ENCODE results near the gene MLANA. TPM values are rescaled to one million over a fixed set of nuclear protein-coding genes. Genes with fewer than 3 reads are reported as not detected.
A peak's percentile ranks its signal among the peaks of the same experiment; 100 is the strongest.

The MLANA gene
- total and polyA plus RNA-seq, 10 of the 15 experiments (the other 5 are each of a cell fraction or from before 2014, with no cell fraction given), result 0.11 to 0.26 (median 0.13) TPM; not detected in 6

GRCh38 chr9:5869315-5870019 lies 21.2 kb upstream of the MLANA start:
- H3K4me2 ChIP-seq (ENCODE audit: control insufficient read depth, insufficient read depth), result no peak overlapping the region
- H3K9me3 ChIP-seq (replicated peaks; ENCODE audit: control insufficient read depth, insufficient read depth, low read length), result no peaks in the 10 kb centered on the region
- no peak overlapping the region for H3K9ac ChIP-seq (ENCODE audit: control insufficient read depth, insufficient read depth, low read length)
- no peaks in the 10 kb centered on the region for H3K36me3 ChIP-seq (ENCODE audit: control insufficient read depth in 2 of 2, insufficient read depth in 2 of 2, low read length in 1 of 2)
- intact Hi-C loops (cut with micrococcal nuclease; ENCODE audit: unreplicated experiment) (no loop called here), in situ Hi-C loops (cut with MboI) (no loop called here)
- no peaks in the 10 kb centered on the region for H3K79me2 ChIP-seq (ENCODE audit: control insufficient read depth, insufficient read depth, low read length)
- FAIRE-seq (no peak), DNase-seq (ENCODE audit: low read depth, low spot score) (no peak), ATAC-seq (peak; percentile 69)
- ChIA-PET SMC1A (ENCODE audit: uncharacterized antibody, unreplicated experiment) (interaction anchor here (0.5 to 2.7 kb wide), 16 partner anchors 11 to 436 kb away, joined by 3 to 12 read pairs (median 4); partner anchors contain the start of gene ERMP1), POLR2A (interaction anchor here (1.0 to 1.1 kb wide), 2 partner anchors 12 to 36 kb away, joined by 3 to 4 read pairs; partner anchors contain the start of gene ERMP1), RAD21 (ENCODE audit: unreplicated experiment) (interaction anchor here (0.5 to 1.2 kb wide), 3 partner anchors 8 to 25 kb away, joined by 3 to 4 read pairs (median 3); no protein-coding TSS in a partner anchor), CTCF (interaction anchor here (0.7 to 2.6 kb wide), 13 partner anchors 9 to 106 kb away, joined by 3 to 10 read pairs (median 5); no protein-coding TSS in a partner anchor)
- peak in 2 of 3 experiments; percentile 57 to 65; a peak in 5 of 6 replicates for TF ChIP-seq CTCF (IDR thresholded peaks at IDR 0.05 in 2 of 3, conservative IDR thresholded peaks at IDR 0.05 in 1 of 3; ENCODE audit: control insufficient read depth in 2 of 3, extremely low read depth in 1 of 3, insufficient read depth in 1 of 3, low read depth in 3 of 3, low read length in 3 of 3)
- TF ChIP-seq CREB1 (IDR thresholded peaks at IDR 0.05; ENCODE audit: low read depth), result no peak
- peak; percentile 48 for TF ChIP-seq RAD21 (IDR thresholded peaks at IDR 0.05; ENCODE audit: insufficient read depth, low read depth, low read length)
- no peak overlapping the region for H3K27ac ChIP-seq (ENCODE audit: control insufficient read depth, insufficient read depth)
- no TSS peak for BruUV-seq (replicated peaks)
- H2AFZ ChIP-seq (ENCODE audit: control insufficient read depth, low read depth, low read length), result peak overlapping the region; percentile 24
- H4K20me1 ChIP-seq (ENCODE audit: control insufficient read depth, insufficient read depth), result no peaks in the 10 kb centered on the region
- no peaks in the 10 kb centered on the region for H3K27me3 ChIP-seq (replicated peaks in 1 of 2; ENCODE audit: control insufficient read depth in 2 of 2, insufficient read depth in 2 of 2, low read length in 1 of 2)
- no peaks in the 10 kb centered on the region for H3K4me1 ChIP-seq (ENCODE audit: control insufficient read depth, insufficient read depth, low read length)
- H3K4me3 ChIP-seq, result no peak overlapping the region
- 18% methylated on average over 3 of the region's 3 CpGs for WGBS (ENCODE audit: insufficient coverage, insufficient replicate concordance, low lambda C conversion rate, missing lambda C conversion rate)
